Urothelium cell line (cell line): Measurements from ENCODE around the gene LDLR.
"Not testable (repeated sequence)": the region's sequence is repeated elsewhere in the genome, so short reads cannot be mapped to it uniquely, and the experiment has no call there.

ENCODE experiments used
- DNase-seq: peaks from one replicate; pipeline ENCODE4 v3.0.0; 2011; ENCODE audit warnings: low spot score, mixed read lengths
- FAIRE-seq: peaks from 2 replicates; lab custom pipeline; 2011; peaks lifted over from hg19 to GRCh38; lab: Jason Lieb, UNC

LDLR gene

DNA sequence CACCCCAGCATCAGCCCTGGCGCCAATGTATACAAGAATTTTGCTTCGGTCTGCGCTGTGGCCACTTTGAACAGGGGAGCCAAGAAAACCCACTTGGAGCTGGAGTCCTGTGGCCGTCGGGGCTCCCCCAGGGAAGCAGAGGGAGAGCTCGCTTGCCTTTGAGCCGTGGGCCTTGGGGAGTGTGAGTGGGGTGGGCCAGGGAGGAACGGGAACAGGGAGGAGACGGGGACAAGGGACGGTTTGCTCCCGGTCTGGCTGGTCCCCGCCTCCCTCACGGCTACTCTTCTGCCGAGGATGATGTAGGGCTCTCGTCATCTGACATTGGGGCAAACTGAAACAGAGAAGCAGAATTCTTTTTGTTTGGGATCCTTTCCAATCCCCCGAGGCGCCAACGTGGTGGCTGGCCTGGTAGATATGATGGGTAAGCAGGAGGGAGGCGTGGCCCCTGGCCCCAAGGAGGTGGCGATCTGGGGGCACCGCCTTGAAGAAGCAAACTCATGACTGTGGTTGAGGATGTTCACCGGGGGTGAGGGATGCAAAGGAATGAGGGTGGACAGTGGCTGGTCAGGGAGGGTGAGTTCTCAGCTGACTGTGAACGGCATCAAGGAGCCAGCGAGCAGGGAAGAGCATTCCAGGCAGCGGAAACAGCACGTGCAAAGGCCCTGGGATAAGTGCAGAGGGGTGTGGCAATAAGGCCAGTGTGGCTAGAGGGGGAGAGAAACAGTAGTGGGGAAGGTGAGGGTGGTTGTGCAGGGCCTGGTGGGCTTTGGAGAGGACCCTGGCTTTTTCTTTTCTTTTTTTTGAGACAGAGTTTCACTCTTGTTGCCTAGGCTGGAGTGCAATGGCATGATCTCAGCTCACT lies 77.2 kb downstream of the LDLR start:
- no peak for FAIRE-seq
- no peak for DNase-seq

GRCh38 chr19:11168568-11168967 lies 79.3 kb downstream of the LDLR start:
- peak; percentile 47 for DNase-seq
- no peak for FAIRE-seq

DNA sequence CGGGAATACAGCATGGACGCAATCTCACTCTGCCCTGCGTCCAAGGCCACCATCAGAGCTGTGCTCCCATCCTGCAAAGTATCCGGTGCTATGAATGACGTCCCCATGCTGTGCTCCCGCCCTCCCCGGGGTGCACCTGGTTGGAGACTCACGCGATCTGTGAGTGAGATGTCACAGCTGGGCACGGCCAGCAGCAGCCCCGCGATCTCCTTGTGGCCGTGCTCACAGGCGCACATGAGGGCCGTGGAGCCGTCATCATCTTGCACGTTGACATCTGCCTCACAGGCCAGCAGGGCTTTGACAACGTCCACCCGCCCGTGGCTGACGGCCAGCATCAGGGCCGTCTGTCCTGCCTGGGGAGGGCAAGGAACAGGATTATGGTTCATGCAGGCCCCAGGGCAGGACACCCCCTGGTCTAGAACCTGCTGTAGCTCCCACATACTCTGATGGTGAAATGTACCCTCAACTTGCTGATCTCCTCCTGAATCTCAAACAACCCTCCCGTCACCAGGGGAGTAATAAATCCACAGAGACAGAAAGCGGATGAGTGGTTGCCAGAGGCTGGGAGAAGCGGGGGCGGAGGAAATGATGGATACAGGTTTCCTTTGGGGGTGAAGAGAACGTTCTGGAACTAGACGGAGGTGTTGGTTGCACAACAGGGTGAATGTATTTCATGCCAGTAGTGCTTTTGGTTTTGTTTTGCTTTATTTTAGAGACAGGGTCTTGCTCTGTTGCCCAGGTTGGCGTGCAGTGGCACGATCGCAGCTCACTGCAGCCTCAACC lies 80.8 kb downstream of the LDLR start:
- FAIRE-seq (no peak), DNase-seq (no peak)

DNA sequence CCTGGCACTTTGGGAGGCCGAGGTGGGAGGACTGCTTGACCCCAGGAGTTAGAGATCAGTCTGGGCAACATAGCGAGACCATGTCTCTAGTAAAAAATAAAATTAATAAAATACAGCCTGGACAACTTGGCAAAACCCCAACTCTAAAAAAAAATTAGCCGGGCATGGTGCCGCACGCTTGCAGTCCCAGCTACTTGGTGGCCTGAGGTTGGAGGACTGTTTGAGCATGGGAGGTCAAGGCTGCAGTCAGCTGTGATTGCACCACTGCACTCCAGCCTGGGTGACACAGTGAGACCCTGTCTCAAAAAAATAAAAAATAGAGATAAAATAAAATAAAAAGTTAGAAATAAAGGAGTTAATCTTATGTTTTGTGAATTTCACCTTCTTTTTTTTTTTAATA lies 81.9 kb downstream of the LDLR start:
- DNase-seq, result no peak
- FAIRE-seq, result no peak

DNA sequence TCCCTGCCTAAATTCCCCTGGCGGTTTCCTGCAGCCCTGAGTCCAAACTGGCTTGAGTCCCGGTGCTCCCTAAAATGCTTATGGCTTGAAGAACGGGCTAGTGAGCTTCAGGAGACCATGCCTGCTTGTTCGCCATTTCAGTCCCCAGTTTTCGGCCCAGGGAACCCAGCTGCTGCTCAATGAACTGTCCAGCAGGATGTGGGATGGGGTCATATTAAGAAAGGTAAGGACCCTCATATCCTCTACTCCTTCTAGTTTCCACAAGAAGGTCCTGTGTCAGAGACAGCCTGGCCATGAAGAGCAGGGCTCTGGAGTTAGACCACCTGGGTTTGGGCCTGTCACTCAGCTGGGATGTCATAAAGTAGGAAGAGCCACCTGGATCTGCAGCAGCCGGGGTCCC lies 83.3 kb downstream of the LDLR start:
- DNase-seq (no peak), FAIRE-seq (no peak)

DNA sequence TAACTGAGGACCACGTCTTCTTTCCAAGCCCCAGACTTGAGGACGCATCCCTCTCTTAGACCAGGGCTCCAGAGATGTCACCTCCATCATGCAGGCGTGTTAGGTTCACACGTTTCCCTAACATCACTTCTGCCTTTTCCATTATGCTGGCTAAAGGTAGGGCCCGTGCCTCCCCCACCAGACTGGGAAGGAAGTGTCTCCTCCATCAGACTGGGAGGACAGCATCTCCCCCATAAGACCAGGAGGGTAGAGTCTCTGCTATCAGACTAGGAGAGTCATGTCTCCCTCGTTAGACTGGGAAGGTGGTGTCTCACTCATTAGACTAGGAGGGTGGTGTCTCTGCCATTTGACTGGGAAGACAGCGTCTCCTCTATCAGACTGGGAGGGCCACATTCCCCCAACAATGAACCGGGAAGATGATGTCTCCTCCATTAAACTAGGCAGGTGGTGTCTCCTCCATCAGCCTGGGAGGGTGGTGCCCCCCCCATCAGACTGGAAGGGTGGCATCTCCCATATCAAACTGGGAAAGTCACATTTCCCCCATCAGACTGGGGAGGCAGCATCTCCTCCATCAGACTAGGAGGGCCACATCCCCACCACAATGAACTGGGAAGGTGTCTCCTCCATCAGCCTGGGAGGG lies 84.4 kb downstream of the LDLR start:
- FAIRE-seq (no peak), DNase-seq (no peak)

GRCh38 chr19:11174336-11174735 lies 85.1 kb downstream of the LDLR start:
- DNase-seq, result no peak
- FAIRE-seq, result no peak

GRCh38 chr19:11175920-11176319 lies 86.7 kb downstream of the LDLR start:
- no peak for DNase-seq
- FAIRE-seq, result no peak

DNA sequence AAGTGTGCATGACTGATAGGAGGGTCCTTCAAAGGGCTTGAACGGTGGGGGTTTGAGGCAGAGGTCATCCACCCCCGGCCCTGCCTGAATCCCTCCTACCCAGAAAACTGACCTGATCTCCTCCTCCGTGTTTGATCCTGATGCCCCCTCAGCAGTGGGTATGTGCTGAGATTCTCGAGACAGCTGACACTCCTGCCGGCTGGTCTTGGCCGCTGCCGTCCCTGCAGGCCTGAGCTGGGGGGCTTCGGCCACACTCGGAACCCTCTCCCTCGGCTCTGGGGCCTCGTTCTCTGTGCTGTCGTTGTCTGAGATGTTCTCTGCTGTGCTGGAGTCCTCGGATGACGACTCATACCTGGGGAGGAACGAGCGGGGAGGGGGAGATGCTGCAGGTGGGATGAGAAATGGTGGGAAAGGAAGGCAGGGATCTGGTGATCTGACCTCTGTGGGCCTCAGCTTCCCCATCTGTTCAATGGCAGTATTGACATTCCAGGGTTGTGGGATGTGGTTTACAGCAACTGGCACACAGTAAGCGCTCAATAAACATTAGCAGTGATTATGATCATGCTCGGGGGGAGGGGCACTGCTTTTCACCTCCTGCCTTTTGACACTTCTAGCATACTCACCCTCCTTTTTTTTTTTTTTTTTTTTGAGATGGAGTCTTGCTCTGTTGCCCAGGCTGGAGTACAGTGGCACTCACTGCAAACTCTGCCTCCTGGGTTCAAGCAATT lies 87.4 kb downstream of the LDLR start:
- DNase-seq (no peak), FAIRE-seq (no peak)

- FAIRE-seq, result no peak
These were observed 88.3 kb downstream of the LDLR start for GRCh38 chr19:11177592-11177991.

GRCh38 chr19:11179145-11179465 lies 89.8 kb downstream of the LDLR start:
- not testable (repeated sequence) for FAIRE-seq, DNase-seq

More at GRCh38 chr19:11177592-11177991, 88.3 kb downstream of the LDLR start:
- DNase-seq, result no peak

GRCh38 chr19:11179716-11180297 lies 90.5 kb downstream of the LDLR start:
- FAIRE-seq (no peak), DNase-seq (no peak)

GRCh38 chr19:11180346-11180745 lies 91.1 kb downstream of the LDLR start:
- FAIRE-seq (no peak), DNase-seq (no peak)

DNA sequence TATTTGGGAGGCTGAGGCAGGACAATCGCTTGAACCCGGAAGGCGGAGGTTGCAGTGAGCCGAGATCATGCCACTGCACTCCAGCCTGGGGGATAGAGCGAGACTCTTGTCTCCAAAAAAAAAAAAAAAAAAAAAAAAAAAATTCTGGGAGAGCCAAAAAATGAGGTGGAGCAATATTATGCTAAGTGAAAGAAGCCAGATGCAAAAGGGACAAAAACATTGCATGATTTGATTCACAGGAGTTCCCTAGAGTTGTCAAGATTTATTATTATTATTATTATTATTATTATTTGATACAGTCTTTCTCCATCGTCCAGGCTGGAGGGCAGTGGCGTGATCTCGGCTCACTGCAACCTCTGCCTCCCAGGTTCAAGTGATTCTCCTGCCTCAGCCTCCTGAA lies 91.7 kb downstream of the LDLR start:
- not testable (repeated sequence) for FAIRE-seq

DNA sequence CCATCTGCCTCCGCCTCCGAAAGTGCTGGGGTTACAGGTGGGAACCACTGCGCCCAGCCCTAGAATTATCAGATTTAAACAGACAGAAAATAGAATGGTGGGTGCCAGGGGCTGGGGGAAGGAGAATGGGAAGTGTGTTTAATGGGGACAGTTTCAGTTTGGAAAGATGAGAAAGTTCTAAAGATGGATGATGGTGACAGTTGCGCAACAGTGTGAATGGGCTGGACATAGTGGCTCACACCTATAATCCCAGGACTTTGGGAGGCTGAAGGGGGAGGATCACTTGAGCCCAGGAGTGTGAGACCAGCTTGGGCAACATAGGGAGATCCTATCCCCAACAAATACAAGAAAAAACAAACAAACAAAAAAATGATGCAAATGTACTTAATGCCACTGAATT lies 92.2 kb downstream of the LDLR start:
- FAIRE-seq, result no peak

More for the DNA sequence above, 91.7 kb downstream of the LDLR start:
- DNase-seq, result not testable (repeated sequence)

More for the DNA sequence above, 92.2 kb downstream of the LDLR start:
- DNase-seq, result no peak
